GM10266 (cell line): ENCODE data around the gene PRKN.
A peak's percentile ranks its signal among the peaks of the same experiment; 100 is the strongest.

Experiments used
- DNase-seq: peaks from one replicate; pipeline ENCODE4 v3.0.0; 2012; ENCODE audit errors: extremely low spot score
- CTCF ChIP-seq: IDR thresholded peaks from 2 replicates; pipeline ENCODE4 v1.5.1; 2012; ENCODE audit warnings: mild to moderate bottlenecking, low read depth; ENCODE audit not compliant: control insufficient read depth, insufficient read depth; ENCODE audit errors: missing control alignments

The PRKN gene

GRCh38 chr6:161422710-161423680 lies 1304.6 kb downstream of the PRKN start:
- TF ChIP-seq CTCF = no peak
- no peak for DNase-seq

DNA sequence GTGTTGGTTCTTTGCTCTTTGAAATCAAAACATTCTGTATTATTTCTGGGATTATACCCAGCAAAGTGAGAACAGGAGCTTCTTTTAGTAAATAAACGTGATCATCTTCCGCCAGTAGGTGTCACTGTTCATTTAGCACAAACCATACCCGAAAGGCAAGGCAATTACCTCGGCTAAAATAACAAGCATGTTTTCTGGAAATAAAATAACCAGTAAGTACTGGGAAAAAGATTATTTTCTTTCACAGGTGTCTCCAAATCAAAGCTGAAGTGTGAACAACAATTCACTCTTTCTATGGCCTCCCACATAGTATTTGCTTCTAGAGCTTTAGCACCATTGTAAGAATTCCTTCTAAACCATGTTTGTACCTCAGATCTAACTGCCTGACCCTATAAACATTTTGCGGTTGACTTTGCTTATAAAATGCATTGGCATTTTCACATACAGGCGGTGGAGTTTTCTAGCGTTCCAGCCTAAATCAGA lies 1309.1 kb downstream of the PRKN start:
- peak; percentile 46 for DNase-seq
- peak; percentile 63 for TF ChIP-seq CTCF

GRCh38 chr6:161417717-161418462 lies 1309.7 kb downstream of the PRKN start:
- no peak for TF ChIP-seq CTCF
- DNase-seq = no peak

GRCh38 chr6:161415302-161415855 lies 1312.2 kb downstream of the PRKN start:
- TF ChIP-seq CTCF = no peak
- no peak for DNase-seq

- TF ChIP-seq CTCF = no peak
Measured at GRCh38 chr6:161414707-161415106, 1312.9 kb downstream of the PRKN start.

DNA sequence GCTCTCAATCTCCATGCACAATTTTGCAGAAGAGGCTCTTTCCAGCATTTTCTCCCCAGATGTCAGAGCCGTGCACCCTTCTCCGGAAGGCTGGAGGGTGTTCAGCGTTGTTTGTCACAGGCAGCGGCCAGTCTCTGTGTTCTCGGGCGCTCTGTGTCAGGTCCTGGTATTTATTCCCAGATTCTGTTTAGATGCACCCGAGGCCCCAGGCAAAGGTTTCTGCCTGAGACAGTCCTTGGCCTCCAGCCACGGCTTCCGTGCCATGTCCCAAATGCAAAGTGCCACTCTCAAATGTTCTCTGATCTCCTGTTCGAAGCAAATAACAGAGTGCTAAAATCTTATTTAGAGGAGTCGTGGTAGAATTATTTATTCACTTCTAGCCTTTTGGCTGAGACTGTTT lies 1313.4 kb downstream of the PRKN start:
- TF ChIP-seq CTCF = no peak
- no peak for DNase-seq

More at GRCh38 chr6:161414707-161415106, 1312.9 kb downstream of the PRKN start:
- no peak for DNase-seq
